Stimulated activated CD4-positive, alpha-beta T cell treated with anti-CD3 and anti-CD28 coated beads, Interleukin-4, amount 100 ng/mL, for 4 hours (primary cell): ENCODE measurements around the gene NLRX1.
"Not testable (repeated sequence)": the region's sequence is repeated elsewhere in the genome, so short reads cannot be mapped to it uniquely, and the experiment has no call there.

Source experiments
- DNase-seq, 2 experiments: peaks; one replicate each; pipeline ENCODE4 v3.0.0-alpha.2; 2020

Gene NLRX1

GRCh38 chr11:119185981-119186634 is 17.6 kb downstream of the NLRX1 start:
- no peak for DNase-seq

GRCh38 chr11:119187123-119187892 is 18.8 kb downstream of the NLRX1 start:
- DNase-seq: no peak

GRCh38 chr11:119188067-119188466 is 19.5 kb downstream of the NLRX1 start:
- no peak for DNase-seq

- no peak for DNase-seq
These were observed 20.4 kb downstream of the NLRX1 start for GRCh38 chr11:119188887-119189286.

- DNase-seq: no peak
These were observed 20.9 kb downstream of the NLRX1 start for GRCh38 chr11:119189393-119189792.

GRCh38 chr11:119190531-119190930 is 22.0 kb downstream of the NLRX1 start:
- no peak for DNase-seq

GRCh38 chr11:119191265-119191664 is 22.7 kb downstream of the NLRX1 start:
- DNase-seq: not testable (repeated sequence)

GRCh38 chr11:119192111-119192510 is 23.6 kb downstream of the NLRX1 start:
- no peak for DNase-seq

GRCh38 chr11:119193001-119193400 is 24.5 kb downstream of the NLRX1 start:
- DNase-seq: no peak

- no peak for DNase-seq
These were observed 25.1 kb downstream of the NLRX1 start for GRCh38 chr11:119193626-119194025.

- DNase-seq: no peak
These were observed 26.4 kb downstream of the NLRX1 start for GRCh38 chr11:119194811-119195440.

- DNase-seq: no peak
These were observed 27.2 kb downstream of the NLRX1 start for GRCh38 chr11:119195680-119196079.

GRCh38 chr11:119196833-119197483 is 28.4 kb downstream of the NLRX1 start:
- DNase-seq: peak; percentile 33 to 55

- no peak for DNase-seq
These were observed 30.4 kb downstream of the NLRX1 start for GRCh38 chr11:119198925-119199324.

- not testable (repeated sequence) for DNase-seq
These were observed 32.7 kb downstream of the NLRX1 start for GRCh38 chr11:119201236-119201635.

GRCh38 chr11:119202554-119202953 is 34.0 kb downstream of the NLRX1 start:
- no peak for DNase-seq

- no peak for DNase-seq
These were observed 35.5 kb downstream of the NLRX1 start for GRCh38 chr11:119204066-119204465.

GRCh38 chr11:119205080-119205479 is 36.6 kb downstream of the NLRX1 start:
- no peak for DNase-seq

- peak; percentile 91 to 98 for DNase-seq
These were observed 37.3 kb downstream of the NLRX1 start, which contains the start of gene CBL for GRCh38 chr11:119205574-119206510. CBL (plus strand) TSS chr11:119206339; CDS start chr11:119206418, 79 bp downstream.

GRCh38 chr11:119206511-119207414 is 38.2 kb downstream of the NLRX1 start:
- peak; percentile 30 to 56 for DNase-seq

- DNase-seq: no peak
These were observed 39.0 kb downstream of the NLRX1 start for GRCh38 chr11:119207415-119207960.
